Karpas-422 (cell line): ENCODE results near the gene DYNLT2B. TPM values are rescaled to one million over a fixed set of nuclear protein-coding genes. Genes with fewer than 3 reads are reported as not detected.
"Not testable (repeated sequence)": the region's sequence is repeated elsewhere in the genome, so short reads cannot be mapped to it uniquely, and the experiment has no call there.

Source experiments
- DNase-seq: peaks from one replicate; pipeline ENCODE4 v3.0.0-alpha.2; 2015
- H2AFZ ChIP-seq: fragments of 200-600 bp; sonication (generic); 2 replicates; pipeline ENCODE4 v1.6.1; 2014; ENCODE audit warnings: antibody characterized with exemption, low read length, mixed read lengths
- H3K27ac ChIP-seq: fragments of 200-600 bp; sonication (generic); 2 replicates; pipeline ENCODE4 v1.5.1; 2014; ENCODE audit warnings: mild to moderate bottlenecking, low read length, moderate library complexity
- H3K27me3 ChIP-seq: fragments of 200-600 bp; sonication (generic); 2 replicates; pipeline ENCODE4 v1.6.1; 2014; ENCODE audit warnings: low read length, mixed read lengths
- H3K36me3 ChIP-seq: fragments of 200-600 bp; sonication (generic); 2 replicates; pipeline ENCODE4 v1.6.1; 2014; ENCODE audit warnings: low read length, mixed read lengths; ENCODE audit not compliant: insufficient read depth
- H3K4me1 ChIP-seq: fragments of 200-600 bp; sonication (generic); 2 replicates; pipeline ENCODE4 v1.6.1; 2014; ENCODE audit warnings: mild to moderate bottlenecking, low read length, mixed read lengths
- H3K4me2 ChIP-seq: fragments of 200-600 bp; sonication (generic); 2 replicates; pipeline ENCODE4 v1.6.1; 2014; ENCODE audit warnings: low read length, low read depth, mild to moderate bottlenecking; ENCODE audit not compliant: poor library complexity, severe bottlenecking
- H3K4me3 ChIP-seq: fragments of 200-600 bp; sonication (generic); 2 replicates; pipeline ENCODE4 v1.5.1; 2014; ENCODE audit warnings: mild to moderate bottlenecking, antibody characterized with exemption, low read length, mixed read lengths
- H3K79me2 ChIP-seq: fragments of 200-600 bp; sonication (generic); 2 replicates; pipeline ENCODE4 v1.6.1; 2014; ENCODE audit warnings: mild to moderate bottlenecking, low read length, mixed read lengths
- H3K9ac ChIP-seq: fragments of 200-600 bp; sonication (generic); 2 replicates; pipeline ENCODE4 v1.6.0; 2014; ENCODE audit warnings: low read length
- H3K9me2 ChIP-seq: fragments of 200-600 bp; sonication (generic), shearing (Covaris generic); replicated peaks from 2 replicates; pipeline ENCODE4 v1.6.0; 2014; ENCODE audit warnings: mild to moderate bottlenecking, low read length, moderate library complexity; ENCODE audit not compliant: insufficient read depth
- H3K9me3 ChIP-seq: fragments of 300-700, 200-600 bp; sonication (generic); 2 replicates; pipeline ENCODE4 v1.6.1; 2014; ENCODE audit warnings: low read length, mixed read lengths
- H4K20me1 ChIP-seq: fragments of 200-600 bp; sonication (generic); 2 replicates; pipeline ENCODE4 v1.6.1; 2014; ENCODE audit warnings: mild to moderate bottlenecking, antibody characterized with exemption, low read length, low read depth; ENCODE audit not compliant: insufficient read depth
- total RNA-seq: library from RNA; depleted of rRNA; stranded (reverse); fragments of >200 nt; shearing (Covaris generic); gene quantifications from 2 replicates; pipeline ENCODE4 v1.2.3, GENCODE V29; 2014; ENCODE audit warnings: low replicate concordance

Gene DYNLT2B
- total RNA-seq, 1 experiment from 2014 or later, result 9.6 TPM

- H3K9me3 ChIP-seq, DNase-seq, H2AFZ ChIP-seq, H4K20me1 ChIP-seq, H3K4me3 ChIP-seq, H3K27me3 ChIP-seq, H3K9ac ChIP-seq, H3K9me2 ChIP-seq, H3K4me2 ChIP-seq, H3K36me3 ChIP-seq, H3K4me1 ChIP-seq, H3K79me2 ChIP-seq, H3K27ac ChIP-seq: not testable (repeated sequence)
These were observed 15.5 kb downstream of the DYNLT2B start for GRCh38 chr3:196302551-196302950.

- no peak for DNase-seq
- Histone ChIP-seq H3K4me1 (peaks cover 5% of the 10 kb centered on the region), H3K36me3 (no peaks in the 10 kb centered on the region; the same call in 1 of the 2 replicates), H3K4me3 (no peak overlapping the region), H2AFZ (no peak overlapping the region), H3K9ac (no peak overlapping the region), H3K9me3 (no peaks in the 10 kb centered on the region), H3K27ac (no peak overlapping the region), H3K27me3 (no peaks in the 10 kb centered on the region), H3K4me2 (no peak overlapping the region), H3K9me2 (no peaks in the 10 kb centered on the region), H3K79me2 (no peaks in the 10 kb centered on the region), H4K20me1 (no peaks in the 10 kb centered on the region)
These were observed 19.5 kb downstream of the DYNLT2B start for GRCh38 chr3:196298521-196298920.

GRCh38 chr3:196292286-196292923 is 25.6 kb downstream of the DYNLT2B start:
- no peaks in the 10 kb centered on the region for H3K27me3 ChIP-seq
- H3K36me3 ChIP-seq, result no peaks in the 10 kb centered on the region
- peak overlapping the region; percentile 63 for H3K27ac ChIP-seq
- peak overlapping the region; percentile 84 for H2AFZ ChIP-seq
- H3K9me2 ChIP-seq, result no peaks in the 10 kb centered on the region
- DNase-seq, result peak; percentile 87
- H4K20me1 ChIP-seq, result no peaks in the 10 kb centered on the region
- peaks cover 30% of the 10 kb centered on the region for H3K4me1 ChIP-seq
- no peaks in the 10 kb centered on the region for H3K9me3 ChIP-seq
- H3K4me2 ChIP-seq, result peak overlapping the region; percentile 57
- H3K9ac ChIP-seq, result peak overlapping the region; percentile 28
- peaks cover 13% of the 10 kb centered on the region for H3K79me2 ChIP-seq
- H3K4me3 ChIP-seq, result peak overlapping the region; percentile 30

- Histone ChIP-seq H3K36me3 (no peaks in the 10 kb centered on the region), H3K4me3 (peak overlapping the region; percentile 93), H2AFZ (peak overlapping the region; percentile 87), H3K9me2 (no peaks in the 10 kb centered on the region), H3K79me2 (peaks cover 55% of the 10 kb centered on the region), H3K27ac (peak overlapping the region; percentile 60), H3K9me3 (no peaks in the 10 kb centered on the region), H3K4me2 (peak overlapping the region; percentile 93), H3K4me1 (peaks cover 61% of the 10 kb centered on the region), H3K9ac (peak overlapping the region; percentile 87), H4K20me1 (no peaks in the 10 kb centered on the region), H3K27me3 (no peaks in the 10 kb centered on the region)
- peak; percentile 79 for DNase-seq
These were observed 29.9 kb downstream of the DYNLT2B start for GRCh38 chr3:196288141-196288460.

GRCh38 chr3:196287440-196288140 is 30.4 kb downstream of the DYNLT2B start, which contains the start of gene PCYT1A:
Gene PCYT1A (minus strand): TSS chr3:196287726. CDS start chr3:196270531, 17,195 bp downstream.
- Histone ChIP-seq H3K27me3 (no peaks in the 10 kb centered on the region), H3K4me1 (peaks cover 57% of the 10 kb centered on the region), H3K4me3 (peak within 1 kb of the TSS; percentile 93), H4K20me1 (no peaks in the 10 kb centered on the region), H3K79me2 (peaks cover 60% of the 10 kb centered on the region), H3K9me3 (no peaks in the 10 kb centered on the region), H3K9ac (peak within 1 kb of the TSS; percentile 87), H2AFZ (peak within 1 kb of the TSS; percentile 87), H3K4me2 (peak within 1 kb of the TSS; percentile 93), H3K9me2 (no peaks in the 10 kb centered on the region), H3K36me3 (no peaks in the 10 kb centered on the region), H3K27ac (peak within 1 kb of the TSS; percentile 60)
- DNase-seq, result peak; percentile 98

- peaks cover 65% of the 10 kb centered on the region for H3K79me2 ChIP-seq
- peak overlapping the region; percentile 93 for H3K4me3 ChIP-seq
- H3K27me3 ChIP-seq, result no peaks in the 10 kb centered on the region
- no peaks in the 10 kb centered on the region for H4K20me1 ChIP-seq
- H3K36me3 ChIP-seq, result no peaks in the 10 kb centered on the region
- peak overlapping the region; percentile 60 for H3K27ac ChIP-seq
- H3K9ac ChIP-seq, result peak overlapping the region; percentile 87
- peak overlapping the region; percentile 87 for H2AFZ ChIP-seq
- H3K9me2 ChIP-seq, result no peaks in the 10 kb centered on the region
- peak overlapping the region; percentile 93 for H3K4me2 ChIP-seq
- peak; percentile 77 for DNase-seq
- H3K9me3 ChIP-seq, result no peaks in the 10 kb centered on the region
- peaks cover 51% of the 10 kb centered on the region for H3K4me1 ChIP-seq
These were observed 31.0 kb downstream of the DYNLT2B start for GRCh38 chr3:196287090-196287439.

GRCh38 chr3:196284396-196284795 is 33.6 kb downstream of the DYNLT2B start:
- H3K9me2 ChIP-seq, result no peaks in the 10 kb centered on the region
- H3K4me3 ChIP-seq, result peak overlapping the region; percentile 18
- H3K4me1 ChIP-seq, result peaks cover 54% of the 10 kb centered on the region
- H2AFZ ChIP-seq, result no peak overlapping the region
- H3K27ac ChIP-seq, result peak overlapping the region; percentile 61
- H3K9ac ChIP-seq, result peak overlapping the region; percentile 4; the same call in 1 of the 2 replicates
- peak overlapping the region; percentile 93 for H3K4me2 ChIP-seq
- H3K36me3 ChIP-seq, result no peaks in the 10 kb centered on the region
- peaks cover 89% of the 10 kb centered on the region for H3K79me2 ChIP-seq
- no peaks in the 10 kb centered on the region for H4K20me1 ChIP-seq
- peak; percentile 50 for DNase-seq
- H3K27me3 ChIP-seq, result no peaks in the 10 kb centered on the region
- H3K9me3 ChIP-seq, result no peaks in the 10 kb centered on the region

GRCh38 chr3:196281962-196282361 is 36.1 kb downstream of the DYNLT2B start:
- Histone ChIP-seq H2AFZ (no peak overlapping the region), H3K4me3 (no peak overlapping the region), H3K27ac (no peak overlapping the region), H4K20me1 (no peaks in the 10 kb centered on the region), H3K27me3 (no peaks in the 10 kb centered on the region), H3K4me1 (peaks cover 52% of the 10 kb centered on the region), H3K4me2 (no peak overlapping the region), H3K9me2 (no peaks in the 10 kb centered on the region), H3K9me3 (no peaks in the 10 kb centered on the region), H3K79me2 (peaks cover 95% of the 10 kb centered on the region), H3K9ac (no peak overlapping the region), H3K36me3 (no peaks in the 10 kb centered on the region)
- no peak for DNase-seq
